Activated CD4-positive, alpha-beta T cell treated with anti-CD3 and anti-CD28 coated beads for 36 hours (primary cell): Measurements from ENCODE around the gene F8. TPM values are rescaled to one million over a fixed set of nuclear protein-coding genes. Genes with fewer than 3 reads are reported as not detected.

ENCODE experiments used
- ATAC-seq: fragments of 200-7000 bp; cut with Tn5 transposase; one replicate; pipeline ENCODE4 v1.10.0; 2021; ENCODE audit warnings: mild to moderate bottlenecking, moderate library complexity
- CTCF ChIA-PET: fragments of 350-600 bp; sonication (Branson Sonifier 250); formaldehyde crosslinking; loops from one replicate; lab custom pipeline; 2021; ENCODE audit warnings: antibody characterized with exemption; lab: Charles Lee
- POLR2A ChIA-PET: fragments of 350-600 bp; sonication (Branson Sonifier 250); formaldehyde crosslinking; loops from one replicate; lab custom pipeline; 2021; ENCODE audit warnings: antibody characterized with exemption, inconsistent platforms; lab: Charles Lee
- DNase-seq: peaks from one replicate; pipeline ENCODE4 v3.0.0-alpha.2; 2020
- H3K27ac Mint-ChIP-seq: one replicate; pipeline ENCODE4 v1.8.0; 2021; ENCODE audit warnings: mixed read lengths
- H3K27me3 Mint-ChIP-seq: one replicate; pipeline ENCODE4 v1.8.0; 2021; ENCODE audit warnings: mixed read lengths
- H3K36me3 Mint-ChIP-seq: one replicate; pipeline ENCODE4 v1.8.0; 2021; ENCODE audit warnings: low read depth, mixed read lengths
- H3K4me1 Mint-ChIP-seq: one replicate; pipeline ENCODE4 v1.8.0; 2021; ENCODE audit warnings: mixed read lengths
- H3K4me3 Mint-ChIP-seq: one replicate; pipeline ENCODE4 v1.8.0; 2021; ENCODE audit warnings: mild to moderate bottlenecking, moderate library complexity, mixed read lengths
- H3K9me3 Mint-ChIP-seq: one replicate; pipeline ENCODE4 v1.8.0; 2021; ENCODE audit warnings: low read depth, mixed read lengths
- intact Hi-C, 2 experiments: fragments of 100-400 bp; cut with DNase I in 1 of 2; cut with micrococcal nuclease in 1 of 2; formaldehyde crosslinking; loops; one replicate each; pipeline versions ENCODE4 v1.14.2 to v1.15.1; 2022 to 2024; cut with DNase I, micrococcal nuclease
- total RNA-seq, 2 experiments: library from RNA; stranded (reverse); gene quantifications; one replicate each; pipeline ENCODE4 v1.2.3, GENCODE V29; 2021

The F8 gene
- total RNA-seq, 2 experiments from 2014 or later: 5.4 to 6.3 TPM

DNA sequence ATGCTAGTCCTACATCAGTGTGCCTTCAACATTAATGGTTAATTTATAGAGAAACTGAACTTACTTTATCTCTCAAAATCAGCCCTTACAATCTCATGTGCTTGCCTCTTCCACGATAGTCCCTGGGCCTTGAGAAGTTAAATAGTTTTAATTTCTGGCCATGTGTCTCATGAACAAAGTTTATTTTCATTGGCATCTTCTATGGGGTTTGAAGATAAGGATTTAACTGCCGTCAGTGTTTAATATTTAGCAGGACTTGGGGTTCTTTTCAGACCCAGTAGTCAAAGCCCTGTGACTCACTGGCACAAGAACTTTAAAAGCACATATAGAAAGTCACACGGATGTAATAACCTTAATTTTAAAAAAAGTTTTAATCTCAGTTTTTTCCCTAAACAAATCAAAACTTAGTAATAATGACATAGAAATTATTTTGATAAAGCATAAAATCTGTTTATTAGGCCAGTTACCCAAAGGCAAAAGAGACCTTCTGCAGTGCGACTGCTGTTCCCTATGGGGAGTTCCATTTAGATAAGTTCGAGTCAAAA is 207.2 kb downstream of the F8 start:
- Mint-ChIP-seq H3K27ac (no peak overlapping the region), H3K27me3 (peaks cover 5% of the 10 kb centered on the region), H3K4me3 (no peak overlapping the region), H3K4me1 (no peaks in the 10 kb centered on the region), H3K36me3 (no peaks in the 10 kb centered on the region), H3K9me3 (no peaks in the 10 kb centered on the region)
- ATAC-seq (no peak), DNase-seq (no peak)
- ChIA-PET CTCF (no interaction called here), POLR2A (no interaction called here)
- intact Hi-C loops: no loop called here

- Mint-ChIP-seq H3K36me3 (no peaks in the 10 kb centered on the region), H3K27ac (no peak overlapping the region), H3K4me3 (no peak overlapping the region), H3K9me3 (no peaks in the 10 kb centered on the region), H3K4me1 (no peaks in the 10 kb centered on the region), H3K27me3 (peaks cover 5% of the 10 kb centered on the region)
- no peak for DNase-seq
- intact Hi-C loops: no loop called here
- ChIA-PET CTCF (no interaction called here), POLR2A (no interaction called here)
- ATAC-seq: no peak
Measured at GRCh38 chrX:154813801-154814200, 208.7 kb downstream of the F8 start.

DNA sequence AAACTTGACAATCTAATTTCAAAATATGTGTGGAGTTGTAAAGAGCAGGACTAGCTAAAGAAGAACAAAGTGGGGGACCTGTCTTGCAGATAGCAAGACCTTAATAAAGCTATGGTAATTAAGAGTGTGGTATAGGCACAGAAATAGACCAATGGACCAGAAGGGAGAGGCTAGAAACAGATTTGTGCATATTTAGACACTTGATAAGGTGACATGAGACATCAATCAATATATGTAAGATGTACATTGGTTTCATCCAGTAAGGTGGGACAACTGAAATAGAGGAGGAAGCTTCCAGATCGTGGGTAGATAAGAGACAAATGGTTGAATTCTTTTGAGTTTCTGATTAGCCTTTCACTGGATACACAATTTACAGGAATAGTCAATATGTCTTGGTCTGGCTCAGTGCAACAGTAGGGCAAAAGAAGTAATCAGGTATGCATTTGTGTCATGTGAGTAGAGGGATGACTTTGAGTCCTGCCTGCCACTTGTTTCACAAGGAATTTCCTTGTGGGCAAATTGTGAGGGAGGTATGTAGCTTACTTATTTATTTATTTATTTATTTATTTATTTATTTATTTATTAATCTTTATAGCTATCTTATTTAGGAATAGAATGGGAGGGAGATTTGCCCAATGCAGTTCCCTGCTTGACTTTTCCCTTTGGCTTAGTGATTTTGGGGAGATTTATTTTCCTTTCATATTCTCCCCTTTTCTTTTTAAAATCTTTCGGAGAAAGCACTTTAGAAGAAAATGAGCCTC is 210.0 kb downstream of the F8 start:
- ChIA-PET POLR2A (no interaction called here), CTCF (interaction anchor here (0.7 to 0.8 kb wide), 2 partner anchors 23 to 26 kb away, joined by 3 read pairs; no protein-coding TSS in a partner anchor)
- no peak overlapping the region for H3K4me3 Mint-ChIP-seq
- ATAC-seq (no peak), DNase-seq (no peak)
- no peaks in the 10 kb centered on the region for H3K4me1 Mint-ChIP-seq
- peaks cover 5% of the 10 kb centered on the region for H3K27me3 Mint-ChIP-seq
- intact Hi-C loops: no loop called here
- H3K36me3 Mint-ChIP-seq: no peaks in the 10 kb centered on the region
- no peak overlapping the region for H3K27ac Mint-ChIP-seq
- no peaks in the 10 kb centered on the region for H3K9me3 Mint-ChIP-seq

GRCh38 chrX:154809939-154810665 is 212.4 kb downstream of the F8 start:
- Mint-ChIP-seq H3K9me3 (no peaks in the 10 kb centered on the region), H3K27ac (no peak overlapping the region), H3K36me3 (no peaks in the 10 kb centered on the region), H3K4me3 (no peak overlapping the region), H3K4me1 (peaks cover 5% of the 10 kb centered on the region), H3K27me3 (peaks cover 5% of the 10 kb centered on the region)
- CTCF ChIA-PET: no interaction called here
- intact Hi-C loops: loop anchor here in 1 of 2 experiments (10.0 kb wide), 1 partner anchor 215 kb away; the partner anchor contains the start of genes F8 and FUNDC2
- ATAC-seq: peak; percentile 62
- POLR2A ChIA-PET: no interaction called here
- no peak for DNase-seq

- no peaks in the 10 kb centered on the region for H3K36me3 Mint-ChIP-seq
- no peaks in the 10 kb centered on the region for H3K9me3 Mint-ChIP-seq
- ChIA-PET CTCF (interaction anchor here (0.5 to 1.1 kb wide), 2 partner anchors 15 to 305 kb away, joined by 3 read pairs; no protein-coding TSS in a partner anchor), POLR2A (no interaction called here)
- H3K4me1 Mint-ChIP-seq: peaks cover 24% of the 10 kb centered on the region
- ATAC-seq (no peak), DNase-seq (no peak)
- no peaks in the 10 kb centered on the region for H3K27me3 Mint-ChIP-seq
- intact Hi-C loops: loop anchor here in 1 of 2 experiments (10.0 kb wide), 1 partner anchor 218 kb away; the partner anchor contains the start of genes F8 and FUNDC2
- no peak overlapping the region for H3K27ac Mint-ChIP-seq
- H3K4me3 Mint-ChIP-seq: no peak overlapping the region
Measured at GRCh38 chrX:154806837-154807501, 215.6 kb downstream of the F8 start.

DNA sequence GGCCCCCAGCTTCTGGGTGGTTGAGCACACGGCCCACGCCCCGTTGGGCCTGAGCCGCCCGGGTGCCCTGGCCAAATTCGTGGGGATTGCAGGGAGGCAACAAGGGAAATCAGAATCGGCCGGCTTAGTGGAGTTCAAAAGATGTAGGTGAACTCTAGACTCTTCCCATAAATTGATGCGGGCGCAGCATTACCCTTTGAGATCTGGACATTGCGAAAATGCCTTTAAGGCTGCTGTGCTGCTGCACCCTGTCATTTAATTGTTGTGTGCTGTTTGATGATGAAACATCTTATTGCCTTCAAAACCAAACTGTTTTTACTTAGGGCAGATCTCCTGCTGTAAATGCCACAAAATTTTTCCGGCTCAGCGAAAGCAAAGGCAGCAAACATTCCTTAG is 216.8 kb downstream of the F8 start:
- H3K27ac Mint-ChIP-seq: peak overlapping the region; percentile 80

DNA sequence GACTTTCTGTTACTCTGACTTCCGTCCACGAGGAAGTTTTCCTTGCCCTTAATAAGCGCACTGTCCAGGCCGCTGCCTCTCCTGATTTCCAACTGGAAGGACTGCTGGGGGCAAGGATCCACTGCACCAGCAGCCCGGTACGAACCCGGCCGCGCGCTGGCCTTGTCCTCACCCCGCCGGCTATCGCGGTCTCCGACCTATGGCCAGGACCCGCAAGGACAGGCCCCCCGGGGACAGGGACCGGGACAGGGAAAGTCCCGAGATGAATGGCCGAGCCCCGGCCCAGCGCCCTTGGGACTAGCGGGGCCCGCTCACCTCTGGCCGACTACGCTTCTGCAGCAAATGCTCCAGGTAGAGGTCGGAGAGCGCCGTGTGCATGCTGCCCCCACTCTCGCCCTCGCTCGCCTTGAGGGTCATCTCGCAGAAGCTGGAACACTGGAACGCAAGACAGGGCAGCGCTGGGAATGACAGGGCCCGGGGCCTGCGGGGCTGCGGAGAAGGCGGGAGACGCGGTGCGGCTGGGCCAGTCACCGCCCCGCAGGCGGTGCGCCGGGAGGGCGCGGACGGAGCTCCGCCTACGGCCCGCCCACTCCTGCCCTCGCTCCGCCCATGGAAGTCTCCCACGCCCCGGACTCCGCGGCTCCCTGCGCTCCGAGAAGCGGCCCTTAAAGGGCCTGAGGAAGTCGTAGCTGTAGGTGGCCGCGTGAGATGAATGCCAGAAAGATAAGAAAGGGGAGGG is 217.4 kb downstream of the F8 start, which contains the start of gene MPP1:
Gene MPP1 (minus strand): TSS at position 529 of the 739 bp plus-strand sequence. CDS start 112 bp downstream, at position 417.
- H3K4me1 Mint-ChIP-seq: peaks cover 38% of the 10 kb centered on the region
- peak within 1 kb of the TSS; percentile 80 for H3K27ac Mint-ChIP-seq
- POLR2A ChIA-PET: no interaction called here
- DNase-seq: peak; percentile 82
- peak; percentile 81 for ATAC-seq
- no peaks in the 10 kb centered on the region for H3K27me3 Mint-ChIP-seq
- no peaks in the 10 kb centered on the region for H3K9me3 Mint-ChIP-seq
- no peaks in the 10 kb centered on the region for H3K36me3 Mint-ChIP-seq
- intact Hi-C loops: loop anchor here (1.0 to 10.0 kb wide), 5 partner anchors 42 to 266 kb away; partner anchors contain the start of genes DKC1 (in 2 of the 2), BRCC3 (in 1 of the 2), CMC4 (in 1 of the 2) and F8 (in 1 of the 2)
- CTCF ChIA-PET: interaction anchor here (0.6 to 1.0 kb wide), 3 partner anchors 38 to 708 kb away, joined by 3 to 4 read pairs (median 3); partner anchors contain the start of gene MECP2
- H3K4me3 Mint-ChIP-seq: peak within 1 kb of the TSS; percentile 78

More for the DNA sequence above, 216.8 kb downstream of the F8 start:
- CTCF ChIA-PET: interaction anchor here (0.7 to 1.0 kb wide), 2 partner anchors 37 to 57 kb away, joined by 3 to 4 read pairs; no protein-coding TSS in a partner anchor
- POLR2A ChIA-PET: no interaction called here
- no peak for DNase-seq
- ATAC-seq: no peak
- H3K36me3 Mint-ChIP-seq: no peaks in the 10 kb centered on the region
- no peaks in the 10 kb centered on the region for H3K27me3 Mint-ChIP-seq
- H3K4me3 Mint-ChIP-seq: peak overlapping the region; percentile 78
- H3K9me3 Mint-ChIP-seq: no peaks in the 10 kb centered on the region
- peaks cover 32% of the 10 kb centered on the region for H3K4me1 Mint-ChIP-seq
- intact Hi-C loops: loop anchor here (1.0 to 10.0 kb wide), 4 partner anchors 43 to 258 kb away; partner anchors contain the start of genes DKC1 (in 2 of the 2), F8 (in 1 of the 2), FUNDC2 (in 1 of the 2) and IKBKG (in 1 of the 2)

GRCh38 chrX:154804261-154804956 is 218.1 kb downstream of the F8 start:
- peak overlapping the region; percentile 47 for H3K27ac Mint-ChIP-seq
- ChIA-PET POLR2A (no interaction called here), CTCF (interaction anchor here (0.6 kb wide), 1 partner anchor 707 kb away, joined by 3 read pairs; the partner anchor contains the start of gene MECP2)
- no peak for ATAC-seq
- no peaks in the 10 kb centered on the region for H3K9me3 Mint-ChIP-seq
- H3K4me3 Mint-ChIP-seq: peak overlapping the region; percentile 78
- intact Hi-C loops: loop anchor here (1.0 to 10.0 kb wide), 3 partner anchors 42 to 267 kb away; partner anchors contain the start of genes BRCC3 (in 1 of the 2), CMC4 (in 1 of the 2), DKC1 (in 1 of the 2) and F8 (in 1 of the 2)
- no peak for DNase-seq
- peaks cover 45% of the 10 kb centered on the region for H3K4me1 Mint-ChIP-seq
- no peaks in the 10 kb centered on the region for H3K27me3 Mint-ChIP-seq
- H3K36me3 Mint-ChIP-seq: no peaks in the 10 kb centered on the region

DNA sequence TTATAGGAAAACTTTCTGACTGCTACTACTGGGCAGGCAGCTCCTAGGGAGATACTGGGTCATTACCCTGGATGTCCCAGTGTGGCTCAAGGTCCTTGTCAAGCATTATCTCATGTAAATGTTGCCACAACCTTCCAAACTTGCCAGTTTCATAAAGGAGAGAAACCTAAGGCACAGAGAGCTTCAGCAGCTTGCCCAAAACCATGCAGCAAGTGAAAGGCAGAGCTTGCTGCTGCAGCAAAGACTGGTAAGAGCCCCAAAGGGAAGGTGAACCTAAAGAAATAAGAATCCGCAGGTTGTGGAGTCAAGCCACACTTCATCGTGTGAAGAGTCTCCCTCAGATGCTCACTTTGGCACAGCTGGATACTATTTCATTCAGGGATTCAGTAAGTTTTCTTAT is 219.6 kb downstream of the F8 start:
- H3K9me3 Mint-ChIP-seq: no peaks in the 10 kb centered on the region
- no peaks in the 10 kb centered on the region for H3K36me3 Mint-ChIP-seq
- ATAC-seq (no peak), DNase-seq (no peak)
- CTCF ChIA-PET: no interaction called here
- POLR2A ChIA-PET: no interaction called here
- no peak overlapping the region for H3K4me3 Mint-ChIP-seq
- intact Hi-C loops: loop anchor here in 1 of 2 experiments (10.0 kb wide), 1 partner anchor 222 kb away; the partner anchor contains the start of genes F8 and FUNDC2
- no peak overlapping the region for H3K27ac Mint-ChIP-seq
- H3K4me1 Mint-ChIP-seq: peaks cover 54% of the 10 kb centered on the region
- no peaks in the 10 kb centered on the region for H3K27me3 Mint-ChIP-seq
